Measurements from ENCODE around the gene DYRK4. TPM values are rescaled to one million over a fixed set of nuclear protein-coding genes. Genes with fewer than 3 reads are reported as not detected.

DYRK4 gene
- total RNA-seq, 1 experiment from 2014 or later: 27.1 TPM

DNA sequence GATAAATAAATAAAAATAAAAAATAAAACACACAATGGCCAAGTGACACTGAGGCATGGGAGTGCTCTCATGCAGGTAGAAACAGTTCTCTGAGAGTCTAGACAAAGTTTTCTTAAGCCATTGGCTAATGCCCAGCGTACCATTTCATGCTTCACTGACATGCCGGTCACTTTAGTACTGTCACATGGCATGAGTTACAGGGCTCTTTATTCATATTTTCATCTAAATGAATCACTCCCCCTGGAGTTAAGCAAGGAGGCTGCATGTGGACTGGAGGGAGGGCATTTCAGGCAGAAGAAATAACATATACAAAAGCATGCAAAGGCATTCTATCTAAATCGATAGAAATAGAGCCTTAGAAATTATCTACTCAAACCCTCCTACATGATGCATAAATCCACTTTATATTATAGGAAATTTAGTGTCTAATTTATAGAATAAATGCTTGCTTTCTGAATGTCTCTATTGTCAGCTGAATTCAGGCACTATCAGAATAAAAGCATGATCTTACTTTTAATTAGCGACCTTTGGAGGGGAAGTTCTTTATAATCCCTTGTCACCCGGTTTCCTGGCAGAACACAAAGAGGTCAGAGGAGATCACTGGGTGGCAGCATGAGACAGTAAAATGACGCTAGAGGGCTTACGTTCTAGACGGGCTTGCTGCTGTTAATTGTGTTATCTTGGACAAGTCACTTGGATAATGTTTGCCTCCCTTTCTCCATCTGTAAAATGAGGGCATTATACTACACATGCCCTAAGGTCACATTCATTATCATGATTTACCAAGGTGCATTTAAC is 17.5 kb downstream of the DYRK4 start:
- H3K27ac ChIP-seq (ENCODE audit: low read depth, low read length): no peak overlapping the region
- ChIA-PET RAD21 (ENCODE audit: low non-redundant PET in 1 of 2, low total read pairs in 2 of 2, uncharacterized antibody in 2 of 2, unreplicated experiment in 2 of 2) (no interaction called here), POLR2A (no interaction called here), CTCF (no interaction called here)
- H3K27me3 ChIP-seq (ENCODE audit: insufficient read depth, low read length): no peaks in the 10 kb centered on the region
- H3K9me3 ChIP-seq (ENCODE audit: control insufficient read depth in 1 of 2, insufficient read depth in 1 of 2, low read depth in 1 of 2, low read length in 2 of 2): no peaks in the 10 kb centered on the region
- no peak overlapping the region for H3K4me3 ChIP-seq (replicated peaks in 1 of 2; ENCODE audit: low read depth in 1 of 2, low read length in 2 of 2)
- H2AFZ ChIP-seq (ENCODE audit: low read depth, low read length, poor library complexity, severe bottlenecking): no peak overlapping the region
- no TSS peak for BruUV-seq (replicated peaks)
- H3K9ac ChIP-seq (ENCODE audit: low read length): no peak overlapping the region
- intact Hi-C loops (cut with micrococcal nuclease): no loop called here
- no peaks in the 10 kb centered on the region for H3K36me3 ChIP-seq (ENCODE audit: control insufficient read depth in 1 of 2, insufficient read depth in 2 of 2, low read length in 2 of 2)
- TF ChIP-seq CBX3 (IDR thresholded peaks at IDR 0.05; ENCODE audit: low read depth): no peak
- TF ChIP-seq, protein P1, sequence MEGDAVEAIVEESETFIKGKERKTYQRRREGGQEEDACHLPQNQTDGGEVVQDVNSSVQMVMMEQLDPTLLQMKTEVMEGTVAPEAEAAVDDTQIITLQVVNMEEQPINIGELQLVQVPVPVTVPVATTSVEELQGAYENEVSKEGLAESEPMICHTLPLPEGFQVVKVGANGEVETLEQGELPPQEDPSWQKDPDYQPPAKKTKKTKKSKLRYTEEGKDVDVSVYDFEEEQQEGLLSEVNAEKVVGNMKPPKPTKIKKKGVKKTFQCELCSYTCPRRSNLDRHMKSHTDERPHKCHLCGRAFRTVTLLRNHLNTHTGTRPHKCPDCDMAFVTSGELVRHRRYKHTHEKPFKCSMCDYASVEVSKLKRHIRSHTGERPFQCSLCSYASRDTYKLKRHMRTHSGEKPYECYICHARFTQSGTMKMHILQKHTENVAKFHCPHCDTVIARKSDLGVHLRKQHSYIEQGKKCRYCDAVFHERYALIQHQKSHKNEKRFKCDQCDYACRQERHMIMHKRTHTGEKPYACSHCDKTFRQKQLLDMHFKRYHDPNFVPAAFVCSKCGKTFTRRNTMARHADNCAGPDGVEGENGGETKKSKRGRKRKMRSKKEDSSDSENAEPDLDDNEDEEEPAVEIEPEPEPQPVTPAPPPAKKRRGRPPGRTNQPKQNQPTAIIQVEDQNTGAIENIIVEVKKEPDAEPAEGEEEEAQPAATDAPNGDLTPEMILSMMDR (IDR thresholded peaks at IDR 0.05 in 2 of 3, conservative IDR thresholded peaks at IDR 0.05 in 1 of 3; ENCODE audit: borderline replicate concordance in 1 of 3, insufficient read depth in 1 of 3, low read depth in 2 of 3, low read length in 2 of 3): 0 out of 6 replicates have a peak, but pooled peaks of 1 of the 3 experiments have one; percentile 13
- no peak for TF ChIP-seq MAX (IDR thresholded peaks at IDR 0.05)
- no peaks in the 10 kb centered on the region for H3K79me2 ChIP-seq (ENCODE audit: insufficient read depth, low read length)
- no peaks in the 10 kb centered on the region for H3K9me2 ChIP-seq (ENCODE audit: insufficient read depth)
- no peak for ATAC-seq
- DNase-seq (ENCODE audit: low read depth, low spot score): no peak
- H4K20me1 ChIP-seq (ENCODE audit: insufficient read depth): no peaks in the 10 kb centered on the region
- H3K4me1 ChIP-seq (ENCODE audit: control insufficient read depth in 1 of 2, insufficient read depth in 2 of 2, low read length in 2 of 2): no peaks in the 10 kb centered on the region
- H3K4me2 ChIP-seq (ENCODE audit: low read length): no peak overlapping the region

DNA sequence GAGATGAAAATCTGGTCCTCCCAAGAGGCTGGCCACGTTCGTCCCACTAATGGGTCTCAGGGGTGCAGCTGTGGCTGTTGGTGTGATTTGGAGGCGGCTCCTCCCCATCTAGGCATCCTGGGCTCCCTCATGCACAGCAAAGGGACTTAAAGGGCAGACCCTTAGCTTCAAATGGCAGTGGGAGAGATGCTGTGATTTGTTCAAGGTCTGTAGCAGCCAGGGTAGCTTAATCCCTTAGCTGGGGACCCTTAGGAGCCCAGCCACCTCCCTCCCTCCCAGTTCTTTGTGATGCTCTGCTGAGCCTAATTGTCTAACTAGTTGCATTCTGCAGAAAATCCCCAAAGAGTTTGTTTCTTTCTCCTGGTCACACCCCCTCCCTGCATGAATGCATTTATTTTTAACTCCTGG is 18.3 kb downstream of the DYRK4 start:
- POLR2A ChIA-PET: no interaction called here
- intact Hi-C loops (cut with micrococcal nuclease): no loop called here
- CTCF ChIA-PET: no interaction called here

More for the DNA sequence above, 18.3 kb downstream of the DYRK4 start:
- no peaks in the 10 kb centered on the region for H3K9me3 ChIP-seq (ENCODE audit: control insufficient read depth in 1 of 2, insufficient read depth in 1 of 2, low read depth in 1 of 2, low read length in 2 of 2)
- H3K4me3 ChIP-seq (replicated peaks in 1 of 2; ENCODE audit: low read depth in 1 of 2, low read length in 2 of 2): no peak overlapping the region
- ATAC-seq: no peak
- no peaks in the 10 kb centered on the region for H3K36me3 ChIP-seq (ENCODE audit: control insufficient read depth in 1 of 2, insufficient read depth in 2 of 2, low read length in 2 of 2)
- no peaks in the 10 kb centered on the region for H4K20me1 ChIP-seq (ENCODE audit: insufficient read depth)
- RAD21 ChIA-PET (ENCODE audit: low non-redundant PET in 1 of 2, low total read pairs in 2 of 2, uncharacterized antibody in 2 of 2, unreplicated experiment in 2 of 2): no interaction called here
- H3K4me2 ChIP-seq (ENCODE audit: low read length): no peak overlapping the region
- no peaks in the 10 kb centered on the region for H3K27me3 ChIP-seq (ENCODE audit: insufficient read depth, low read length)
- no peak for DNase-seq (ENCODE audit: low read depth, low spot score)
- no peak for TF ChIP-seq ATF3 (IDR thresholded peaks at IDR 0.05)
- TF ChIP-seq ZFX (IDR thresholded peaks at IDR 0.05): no peak
- TF ChIP-seq SIN3A (IDR thresholded peaks at IDR 0.05; ENCODE audit: low read depth): no peak
- TF ChIP-seq EZH2phosphoT487 (IDR thresholded peaks at IDR 0.05; ENCODE audit: borderline replicate concordance): no peak
- no peak for TF ChIP-seq YY1 (IDR thresholded peaks at IDR 0.05; ENCODE audit: extremely low read depth, insufficient replicate concordance, low read depth, low read length)
- no peak for TF ChIP-seq POLR2A (IDR thresholded peaks at IDR 0.05; ENCODE audit: borderline replicate concordance, extremely low read depth, insufficient read depth, insufficient read length)
- TF ChIP-seq TCF7L2 (IDR thresholded peaks at IDR 0.05; ENCODE audit: borderline replicate concordance, extremely low read depth, insufficient read depth, insufficient read length): no peak
- no peak for TF ChIP-seq MAX (IDR thresholded peaks at IDR 0.05)
- no peak for TF ChIP-seq JUND (IDR thresholded peaks at IDR 0.05)
- TF ChIP-seq ZNF274 (IDR thresholded peaks at IDR 0.05; ENCODE audit: low read depth, low read length): no peak
- no peaks in the 10 kb centered on the region for H3K4me1 ChIP-seq (ENCODE audit: control insufficient read depth in 1 of 2, insufficient read depth in 2 of 2, low read length in 2 of 2)
- H3K27ac ChIP-seq (ENCODE audit: low read depth, low read length): no peak overlapping the region
- H3K79me2 ChIP-seq (ENCODE audit: insufficient read depth, low read length): no peaks in the 10 kb centered on the region
- BruUV-seq (replicated peaks): no TSS peak
- H2AFZ ChIP-seq (ENCODE audit: low read depth, low read length, poor library complexity, severe bottlenecking): no peak overlapping the region
- H3K9me2 ChIP-seq (ENCODE audit: insufficient read depth): no peaks in the 10 kb centered on the region
- no peak overlapping the region for H3K9ac ChIP-seq (ENCODE audit: low read length)

Data from HCT116 (cell line).